OCI-LY3 (cell line): Measurements from ENCODE around the gene PROB1.
A peak's percentile ranks its signal among the peaks of the same experiment; 100 is the strongest.

Experiments used
- EZH2phosphoT487 ChIP-seq: fragments of 200-600 bp; shearing (Covaris generic); IDR thresholded peaks from 2 replicates; pipeline ENCODE4 v1.6.1; 2018; ENCODE audit warnings: antibody characterized with exemption, mixed run types, low read depth
- TF ChIP-seq, protein P1 (sequence below): fragments of 200-600, 300-600 bp; sonication (generic); IDR thresholded peaks from 2 replicates; pipeline ENCODE4 v1.5.1; 2014; ENCODE audit warnings: antibody characterized with exemption, low read length, low read depth

DNA sequence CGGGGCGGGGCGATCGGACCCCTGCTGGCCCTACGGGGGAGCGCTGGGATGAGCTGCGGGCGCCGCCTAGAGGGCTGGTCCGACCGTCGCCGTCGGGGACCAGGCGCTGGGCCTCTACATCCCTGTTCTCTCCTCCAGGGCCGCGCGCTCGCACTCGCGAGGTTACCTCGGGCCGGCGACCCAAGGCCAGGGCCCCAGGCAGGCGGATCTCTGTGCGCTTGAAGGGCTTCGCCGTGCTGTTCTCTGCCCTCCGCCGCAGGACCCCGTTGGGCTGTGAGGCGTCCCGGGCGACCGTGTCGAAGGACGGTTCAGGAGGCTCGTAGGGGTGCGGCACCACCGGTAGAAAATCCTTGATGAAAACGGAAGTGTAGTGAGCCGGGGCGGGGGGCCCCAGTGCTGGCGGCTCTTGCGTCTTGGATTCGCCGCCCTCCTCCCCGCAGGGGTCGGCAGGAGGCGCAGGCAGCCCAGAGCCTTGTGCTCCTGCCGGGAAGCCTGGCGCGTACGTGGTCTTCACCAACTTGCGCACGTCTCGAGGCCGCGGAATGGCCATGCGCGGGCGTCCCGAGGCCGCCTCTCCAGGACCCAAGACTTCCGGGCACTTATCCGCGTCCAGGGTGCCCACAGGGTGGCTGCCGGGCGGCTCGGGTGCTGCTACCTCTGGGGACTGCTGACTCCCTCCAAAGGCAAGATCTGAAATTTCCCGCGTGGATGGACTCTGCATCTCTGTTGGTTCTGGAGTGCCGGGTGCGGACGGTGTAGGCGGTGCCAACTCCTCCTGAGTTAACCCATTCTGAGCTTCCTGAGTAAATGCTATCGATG, 2.0 kb downstream of the PROB1 start:
- TF ChIP-seq, protein P1, sequence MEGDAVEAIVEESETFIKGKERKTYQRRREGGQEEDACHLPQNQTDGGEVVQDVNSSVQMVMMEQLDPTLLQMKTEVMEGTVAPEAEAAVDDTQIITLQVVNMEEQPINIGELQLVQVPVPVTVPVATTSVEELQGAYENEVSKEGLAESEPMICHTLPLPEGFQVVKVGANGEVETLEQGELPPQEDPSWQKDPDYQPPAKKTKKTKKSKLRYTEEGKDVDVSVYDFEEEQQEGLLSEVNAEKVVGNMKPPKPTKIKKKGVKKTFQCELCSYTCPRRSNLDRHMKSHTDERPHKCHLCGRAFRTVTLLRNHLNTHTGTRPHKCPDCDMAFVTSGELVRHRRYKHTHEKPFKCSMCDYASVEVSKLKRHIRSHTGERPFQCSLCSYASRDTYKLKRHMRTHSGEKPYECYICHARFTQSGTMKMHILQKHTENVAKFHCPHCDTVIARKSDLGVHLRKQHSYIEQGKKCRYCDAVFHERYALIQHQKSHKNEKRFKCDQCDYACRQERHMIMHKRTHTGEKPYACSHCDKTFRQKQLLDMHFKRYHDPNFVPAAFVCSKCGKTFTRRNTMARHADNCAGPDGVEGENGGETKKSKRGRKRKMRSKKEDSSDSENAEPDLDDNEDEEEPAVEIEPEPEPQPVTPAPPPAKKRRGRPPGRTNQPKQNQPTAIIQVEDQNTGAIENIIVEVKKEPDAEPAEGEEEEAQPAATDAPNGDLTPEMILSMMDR: peak; percentile 58
- no peak for TF ChIP-seq EZH2phosphoT487
